Measurements from ENCODE around the gene IFNB1. TPM values are rescaled to one million over a fixed set of nuclear protein-coding genes. Genes with fewer than 3 reads are reported as not detected.

Gene IFNB1
- total and polyA plus RNA-seq, 2 experiments from 2014 or later: not detected

DNA sequence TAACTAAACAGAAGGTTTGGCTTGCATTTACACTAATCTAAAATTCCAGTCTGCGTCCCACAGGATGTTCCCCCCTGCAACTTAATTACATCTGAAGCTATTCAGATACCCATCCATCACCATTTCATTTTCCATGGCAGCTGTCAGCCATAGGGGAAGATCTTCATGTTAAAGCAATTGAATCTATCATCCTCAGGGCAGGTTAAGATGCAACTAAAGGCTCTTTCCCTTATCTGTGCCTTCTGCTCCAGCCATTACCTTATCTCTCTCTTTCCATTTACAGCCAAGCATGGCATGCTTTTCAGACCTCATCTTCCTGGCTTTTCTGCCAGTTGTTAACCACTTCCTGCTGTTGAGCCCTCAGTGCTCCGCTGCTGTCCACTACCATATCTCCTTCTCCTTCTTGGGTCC lies 30.5 kb downstream of the IFNB1 start:
- Histone ChIP-seq H3K9me2 (ENCODE audit: insufficient read depth) (no peaks in the 10 kb centered on the region), H3K4me2 (ENCODE audit: unreplicated experiment) (no peak overlapping the region), H3K36me3 (ENCODE audit: low read depth) (no peaks in the 10 kb centered on the region), H3K27me3 (replicated peaks; ENCODE audit: insufficient read depth) (no peaks in the 10 kb centered on the region; the same call in 1 of the 2 replicates), H3K4me1 (ENCODE audit: insufficient read depth) (no peaks in the 10 kb centered on the region), H3K79me2 (ENCODE audit: insufficient read depth) (no peaks in the 10 kb centered on the region), H3K4me3 (no peak overlapping the region), H3K9me3 (ENCODE audit: low read depth) (no peaks in the 10 kb centered on the region), H3K9ac (no peak overlapping the region), H4K20me1 (ENCODE audit: insufficient read depth) (no peaks in the 10 kb centered on the region), H3K27ac (no peak overlapping the region), H3F3A (ENCODE audit: insufficient read depth) (no peaks in the 10 kb centered on the region), H2AFZ (no peak overlapping the region)
- WGBS, 2 experiments (ENCODE audit: low coverage in 1 of 2, low lambda C conversion rate in 2 of 2, missing lambda C conversion rate in 2 of 2): 86 to 89% methylated on average over 2 of the region's 2 CpGs
- in situ Hi-C loops (cut with MboI): no loop called here
- DNase-seq: no peak
- TF ChIP-seq EZH2phosphoT487 (IDR thresholded peaks at IDR 0.05; ENCODE audit: insufficient read depth, low read depth): no peak
- no peak for TF ChIP-seq EZH2 (IDR thresholded peaks at IDR 0.05; ENCODE audit: insufficient read depth, poor library complexity, severe bottlenecking)

DNA sequence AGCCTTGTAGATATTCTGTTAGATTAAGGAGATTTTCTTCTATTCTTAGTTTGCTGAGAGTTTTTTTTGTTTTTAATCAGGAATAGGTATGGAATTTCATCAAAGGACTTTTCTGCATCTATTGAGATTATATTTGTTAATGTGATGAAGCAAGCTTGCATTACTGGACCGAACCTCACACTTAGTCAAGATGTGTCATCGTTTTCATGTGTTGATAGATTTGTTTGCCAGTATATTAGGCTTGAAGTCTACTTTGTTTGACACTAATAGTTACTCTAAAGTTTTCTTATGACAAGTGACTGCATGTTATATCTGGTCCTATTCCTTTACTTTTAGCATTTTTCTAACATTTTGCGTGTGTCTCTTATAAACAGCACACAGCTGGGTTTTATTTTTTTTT lies 33.9 kb downstream of the IFNB1 start:
- Histone ChIP-seq H3K9me3 (ENCODE audit: low read depth) (no peaks in the 10 kb centered on the region), H4K20me1 (ENCODE audit: insufficient read depth) (no peaks in the 10 kb centered on the region), H3K4me2 (ENCODE audit: unreplicated experiment) (no peak overlapping the region), H3K27me3 (replicated peaks; ENCODE audit: insufficient read depth) (no peaks in the 10 kb centered on the region), H3K27ac (no peak overlapping the region), H3K9me2 (ENCODE audit: insufficient read depth) (no peaks in the 10 kb centered on the region), H3K9ac (no peak overlapping the region), H3K36me3 (ENCODE audit: low read depth) (no peaks in the 10 kb centered on the region), H3F3A (ENCODE audit: insufficient read depth) (no peaks in the 10 kb centered on the region), H3K4me3 (no peak overlapping the region), H3K4me1 (ENCODE audit: insufficient read depth) (no peaks in the 10 kb centered on the region), H2AFZ (no peak overlapping the region), H3K79me2 (ENCODE audit: insufficient read depth) (no peaks in the 10 kb centered on the region)
- TF ChIP-seq EZH2phosphoT487 (IDR thresholded peaks at IDR 0.05; ENCODE audit: insufficient read depth, low read depth): no peak
- no peak for TF ChIP-seq EZH2 (IDR thresholded peaks at IDR 0.05; ENCODE audit: insufficient read depth, poor library complexity, severe bottlenecking)
- no peak for DNase-seq
- 67% methylated on average over 3 of the region's 3 CpGs for WGBS, 2 experiments (ENCODE audit: low coverage in 1 of 2, low lambda C conversion rate in 2 of 2, missing lambda C conversion rate in 2 of 2)
- in situ Hi-C loops (cut with MboI): no loop called here

DNA sequence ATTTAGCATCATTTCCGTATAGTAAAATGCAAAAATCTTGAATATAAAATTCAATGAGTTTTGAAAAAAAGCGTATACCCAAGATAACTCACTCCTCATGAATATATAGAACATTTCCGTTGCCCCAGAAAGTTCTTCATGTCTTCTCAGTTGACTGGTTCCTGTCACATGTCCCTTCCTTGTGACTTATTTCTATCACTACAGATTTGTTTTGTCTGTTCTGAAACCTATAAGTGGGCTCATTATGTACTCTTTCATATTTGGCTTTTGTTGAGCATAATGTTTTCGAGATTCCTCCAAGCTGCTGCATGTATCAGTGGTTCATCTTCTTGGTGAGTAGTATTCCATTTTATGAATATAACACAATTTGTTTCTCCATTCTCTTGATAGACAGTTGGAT lies 35.3 kb downstream of the IFNB1 start:
- 84 to 90% methylated on average over 4 of the region's 4 CpGs for WGBS, 2 experiments (ENCODE audit: low coverage in 1 of 2, low lambda C conversion rate in 2 of 2, missing lambda C conversion rate in 2 of 2)
- H3F3A ChIP-seq (ENCODE audit: insufficient read depth): no peaks in the 10 kb centered on the region
- no peaks in the 10 kb centered on the region for H3K4me1 ChIP-seq (ENCODE audit: insufficient read depth)
- no peak overlapping the region for H2AFZ ChIP-seq
- no peak overlapping the region for H3K9ac ChIP-seq
- H3K36me3 ChIP-seq (ENCODE audit: low read depth): no peaks in the 10 kb centered on the region
- no peak overlapping the region for H3K27ac ChIP-seq
- H3K4me2 ChIP-seq (ENCODE audit: unreplicated experiment): no peak overlapping the region
- DNase-seq: no peak
- H3K4me3 ChIP-seq: no peak overlapping the region
- TF ChIP-seq EZH2 (IDR thresholded peaks at IDR 0.05; ENCODE audit: insufficient read depth, poor library complexity, severe bottlenecking) (no peak), EZH2phosphoT487 (IDR thresholded peaks at IDR 0.05; ENCODE audit: insufficient read depth, low read depth) (no peak)
- in situ Hi-C loops (cut with MboI): no loop called here
- H3K9me2 ChIP-seq (ENCODE audit: insufficient read depth): no peaks in the 10 kb centered on the region
- no peaks in the 10 kb centered on the region for H4K20me1 ChIP-seq (ENCODE audit: insufficient read depth)
- H3K9me3 ChIP-seq (ENCODE audit: low read depth): no peaks in the 10 kb centered on the region
- H3K79me2 ChIP-seq (ENCODE audit: insufficient read depth): no peaks in the 10 kb centered on the region
- no peaks in the 10 kb centered on the region for H3K27me3 ChIP-seq (replicated peaks; ENCODE audit: insufficient read depth)

DNA sequence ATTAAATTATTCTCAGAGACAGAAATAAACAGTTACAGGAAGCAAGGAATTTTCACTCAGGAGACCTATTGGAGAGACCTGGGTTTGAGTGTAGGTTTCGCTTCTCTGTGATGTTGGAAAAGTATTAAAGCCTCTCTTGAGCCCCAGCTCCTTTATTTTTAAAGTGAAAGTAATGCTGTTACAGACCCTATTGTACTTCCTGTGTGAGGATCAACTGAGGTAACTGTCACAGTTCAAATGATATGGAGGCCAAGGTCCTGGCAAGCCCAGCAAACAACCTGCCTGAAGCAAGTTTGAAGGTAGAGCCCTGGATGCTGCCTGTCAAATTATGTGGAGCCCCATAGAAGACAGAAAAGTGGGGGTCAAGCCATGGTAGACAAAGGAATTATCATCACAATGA lies 38.4 kb downstream of the IFNB1 start:
- Histone ChIP-seq H3K4me2 (ENCODE audit: unreplicated experiment) (no peak overlapping the region), H3K27me3 (replicated peaks; ENCODE audit: insufficient read depth) (no peaks in the 10 kb centered on the region), H4K20me1 (ENCODE audit: insufficient read depth) (no peaks in the 10 kb centered on the region), H3K4me1 (ENCODE audit: insufficient read depth) (no peaks in the 10 kb centered on the region), H3K36me3 (ENCODE audit: low read depth) (no peaks in the 10 kb centered on the region), H3F3A (ENCODE audit: insufficient read depth) (no peaks in the 10 kb centered on the region), H3K9me3 (ENCODE audit: low read depth) (no peaks in the 10 kb centered on the region), H3K79me2 (ENCODE audit: insufficient read depth) (no peaks in the 10 kb centered on the region), H3K9me2 (ENCODE audit: insufficient read depth) (no peaks in the 10 kb centered on the region), H3K4me3 (no peak overlapping the region), H3K9ac (no peak overlapping the region), H2AFZ (no peak overlapping the region), H3K27ac (no peak overlapping the region)
- no peak for DNase-seq
- TF ChIP-seq EZH2phosphoT487 (IDR thresholded peaks at IDR 0.05; ENCODE audit: insufficient read depth, low read depth) (no peak), EZH2 (IDR thresholded peaks at IDR 0.05; ENCODE audit: insufficient read depth, poor library complexity, severe bottlenecking) (no peak)
- in situ Hi-C loops (cut with MboI): no loop called here
- 95 to 100% methylated on average over 1 of the region's 1 CpG for WGBS, 2 experiments (ENCODE audit: low coverage in 1 of 2, low lambda C conversion rate in 2 of 2, missing lambda C conversion rate in 2 of 2)

DNA sequence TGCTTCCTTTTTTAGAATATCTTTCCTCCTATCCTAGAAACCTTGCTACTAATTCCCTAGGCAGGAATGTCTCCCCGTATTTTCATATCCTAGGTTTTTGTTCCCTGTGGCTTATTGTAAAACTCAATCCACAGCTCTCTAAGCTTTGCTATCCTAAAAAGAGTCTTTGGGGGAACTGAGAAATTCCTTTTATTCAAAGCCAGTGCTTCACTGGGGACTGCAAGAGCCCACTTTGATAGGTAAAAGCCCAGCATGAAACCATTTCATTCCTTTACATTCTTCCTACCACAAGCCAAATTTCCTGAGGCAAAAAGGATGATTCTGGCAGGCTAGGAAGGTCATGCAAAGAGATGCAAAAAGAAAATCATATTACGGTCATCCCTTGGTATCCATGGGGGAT lies 40.5 kb downstream of the IFNB1 start:
- Histone ChIP-seq H3K27ac (no peak overlapping the region), H3K79me2 (ENCODE audit: insufficient read depth) (no peaks in the 10 kb centered on the region), H2AFZ (no peak overlapping the region), H3K9me2 (ENCODE audit: insufficient read depth) (no peaks in the 10 kb centered on the region), H3K4me2 (ENCODE audit: unreplicated experiment) (no peak overlapping the region), H3K27me3 (replicated peaks; ENCODE audit: insufficient read depth) (no peaks in the 10 kb centered on the region), H4K20me1 (ENCODE audit: insufficient read depth) (no peaks in the 10 kb centered on the region), H3K9ac (no peak overlapping the region), H3K4me3 (no peak overlapping the region), H3K36me3 (ENCODE audit: low read depth) (no peaks in the 10 kb centered on the region), H3K9me3 (ENCODE audit: low read depth) (no peaks in the 10 kb centered on the region), H3K4me1 (ENCODE audit: insufficient read depth) (no peaks in the 10 kb centered on the region), H3F3A (ENCODE audit: insufficient read depth) (no peaks in the 10 kb centered on the region)
- in situ Hi-C loops (cut with MboI): no loop called here
- 94 to 98% methylated on average over 2 of the region's 2 CpGs for WGBS, 2 experiments (ENCODE audit: low coverage in 1 of 2, low lambda C conversion rate in 2 of 2, missing lambda C conversion rate in 2 of 2)
- TF ChIP-seq EZH2phosphoT487 (IDR thresholded peaks at IDR 0.05; ENCODE audit: insufficient read depth, low read depth): no peak
- TF ChIP-seq EZH2 (IDR thresholded peaks at IDR 0.05; ENCODE audit: insufficient read depth, poor library complexity, severe bottlenecking): no peak
- DNase-seq: no peak
